GM19025 (cell line): Measurements from ENCODE around the gene PTPRD.

Experiments used
- ATAC-seq: cut with Tn5 transposase; IDR thresholded peaks from one replicate; pipeline ENCODE4 v1.9.1; 2021; ENCODE audit warnings: mild to moderate bottlenecking, low read depth, moderate library complexity; ENCODE audit not compliant: unreplicated experiment

Gene PTPRD

GRCh38 chr9:8860086-8860485 lies 1752.7 kb downstream of the PTPRD start:
- no peak for ATAC-seq

- ATAC-seq = no peak
Measured at GRCh38 chr9:8859416-8859815, 1753.4 kb downstream of the PTPRD start.

- no peak for ATAC-seq
Measured at GRCh38 chr9:8858596-8859161, 1754.1 kb downstream of the PTPRD start.

DNA sequence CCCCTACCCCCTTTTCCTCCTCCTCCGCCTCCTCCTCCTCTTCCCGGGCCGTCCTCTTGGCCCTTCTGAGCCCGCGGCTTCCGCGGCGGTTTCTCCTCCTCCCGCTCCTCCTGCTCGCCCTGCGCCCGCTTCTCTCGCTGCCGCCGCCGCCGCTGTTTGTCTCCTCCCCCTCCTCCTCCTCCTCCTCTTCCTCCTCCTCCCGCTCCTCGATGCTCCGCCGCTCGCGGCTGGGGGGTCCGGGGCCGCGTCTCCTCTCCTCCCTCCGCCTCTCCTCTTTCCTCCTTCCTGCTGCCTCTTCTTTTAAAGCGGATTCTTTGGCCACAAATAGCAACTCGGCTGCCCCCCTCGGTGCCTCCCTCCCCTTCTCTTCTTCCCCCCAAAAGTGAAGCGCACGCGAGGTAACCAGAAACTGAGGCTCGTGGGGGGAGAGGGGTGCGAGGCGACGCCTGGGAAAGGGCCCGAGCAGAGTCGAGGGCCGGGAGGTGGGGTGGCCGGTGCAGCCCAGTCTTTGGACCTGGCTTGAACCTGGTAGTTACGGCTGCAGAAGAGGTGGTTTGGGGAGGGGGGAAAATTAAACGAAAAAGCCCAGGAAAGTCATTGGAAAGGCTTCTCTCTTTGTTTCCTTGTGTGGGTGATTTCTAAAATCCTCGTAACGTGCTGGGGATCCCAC lies 1754.7 kb downstream of the PTPRD start:
- no peak for ATAC-seq

DNA sequence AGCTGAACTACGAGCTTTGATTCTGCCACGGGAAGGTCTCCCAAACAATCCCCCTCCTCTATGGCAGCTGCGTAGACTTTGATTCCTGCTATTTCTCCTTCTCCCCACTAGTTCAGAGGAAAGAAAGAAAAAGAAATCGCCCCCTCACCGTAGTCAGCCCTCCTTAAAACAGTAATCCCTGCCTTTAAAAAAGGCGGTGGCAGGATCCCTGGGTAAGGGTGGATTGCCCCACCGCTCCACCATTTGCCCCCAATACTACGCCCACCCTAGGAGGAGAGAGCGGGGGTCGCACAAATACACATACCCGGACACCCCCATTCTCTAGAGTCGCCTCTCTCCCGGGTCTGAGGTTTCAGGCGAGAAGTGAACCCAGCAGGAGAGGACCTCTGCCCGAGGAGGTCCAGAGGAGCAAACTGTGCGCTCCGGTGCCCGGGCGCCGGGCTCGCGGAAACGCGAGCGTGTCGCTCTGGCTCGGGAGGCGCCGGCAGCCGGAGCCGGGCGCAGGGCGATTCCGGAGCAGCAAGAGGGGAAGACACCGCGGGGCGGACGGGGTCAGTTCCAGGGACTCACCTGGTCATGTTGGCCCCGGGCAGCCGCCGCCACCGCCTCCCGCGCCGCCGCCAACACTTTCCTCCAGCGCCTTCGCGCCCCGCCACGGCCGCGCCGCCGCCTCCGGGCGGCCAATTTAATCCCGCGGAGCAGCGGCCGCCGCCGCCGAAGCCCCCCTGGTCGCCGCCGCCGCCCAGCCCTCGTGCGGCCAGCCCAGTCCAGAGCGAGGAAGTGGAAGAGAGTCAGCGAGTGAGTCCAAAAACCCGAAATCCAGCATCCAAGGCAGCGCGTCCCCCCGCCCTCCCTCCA lies 1755.5 kb downstream of the PTPRD start:
- ATAC-seq = no peak

DNA sequence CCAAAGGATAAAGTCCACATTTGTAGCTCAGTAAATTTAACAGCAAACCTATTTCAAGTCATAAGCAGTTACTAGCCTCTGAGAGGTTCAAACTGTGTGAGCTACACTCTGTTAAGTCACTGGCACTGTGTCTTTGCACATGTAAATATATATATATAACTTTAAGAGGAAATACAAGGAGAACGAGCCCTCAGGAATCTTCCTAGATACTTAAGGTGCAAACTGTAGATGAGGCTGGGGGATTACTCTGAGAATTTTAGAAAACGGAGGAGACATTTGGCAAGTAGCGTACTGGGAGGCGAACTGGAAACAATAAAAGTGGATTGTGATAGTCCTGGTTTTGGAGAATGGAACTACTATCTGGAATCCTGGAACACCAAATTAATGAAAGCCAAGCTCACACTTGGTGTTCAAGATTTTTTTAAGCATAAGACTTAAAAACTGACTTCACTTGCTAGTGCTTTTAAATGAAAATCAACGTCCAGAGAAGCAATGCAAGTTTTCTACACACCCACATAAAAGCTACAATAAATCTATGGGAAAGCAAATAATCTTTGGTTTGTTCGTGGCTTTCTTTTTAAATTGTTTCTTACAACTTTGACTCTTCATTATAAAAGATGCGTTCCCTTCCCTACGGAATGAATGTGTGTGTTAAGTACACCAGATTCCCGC lies 1756.3 kb downstream of the PTPRD start:
- no peak for ATAC-seq

DNA sequence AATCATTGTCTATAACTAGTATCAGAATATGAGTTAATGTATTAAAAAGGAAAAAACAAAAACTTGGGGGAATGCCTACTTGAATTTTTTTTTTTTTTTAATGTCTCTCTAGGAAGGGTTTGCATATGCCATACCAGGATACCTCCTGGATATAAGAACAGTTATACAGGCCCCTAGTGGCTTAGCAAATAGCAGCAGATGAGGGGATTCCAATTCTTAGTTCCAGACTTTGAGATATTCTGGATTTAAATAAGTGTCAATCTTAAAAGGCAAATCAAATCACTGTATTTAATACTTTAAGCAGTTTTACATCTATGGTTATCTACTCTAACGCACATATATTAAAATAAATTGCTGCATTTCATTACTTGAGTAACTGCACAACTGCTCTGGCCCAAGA lies 1757.8 kb downstream of the PTPRD start:
- no peak for ATAC-seq

DNA sequence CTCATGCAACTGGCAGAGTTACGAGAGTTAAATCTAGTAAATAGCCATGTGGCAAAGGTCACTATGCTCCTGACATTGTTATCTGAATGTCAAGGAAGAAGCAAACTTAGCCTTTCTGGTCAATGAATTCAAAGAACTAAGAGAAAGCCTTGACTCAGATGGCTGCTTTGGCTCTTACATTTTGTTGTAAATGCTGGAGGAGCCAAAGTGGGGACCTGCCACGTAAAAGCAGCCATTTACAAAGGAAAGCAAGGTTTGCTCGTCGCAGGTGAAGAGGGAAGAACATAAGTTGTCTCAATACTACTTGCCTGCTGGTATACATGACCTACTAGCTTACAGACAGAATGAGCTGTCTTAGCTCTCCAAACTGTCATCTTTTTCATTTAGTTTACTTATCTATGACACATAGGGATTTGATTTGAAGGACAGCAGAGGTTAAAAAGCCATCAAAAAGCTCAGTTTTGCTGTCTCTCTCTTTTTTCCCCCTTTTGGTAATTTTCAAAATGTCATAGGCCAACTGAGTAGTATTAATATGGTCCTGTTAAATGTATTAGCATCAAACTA lies 1760.4 kb downstream of the PTPRD start:
- ATAC-seq = no peak

- no peak for ATAC-seq
Measured at GRCh38 chr9:8850914-8851313, 1761.9 kb downstream of the PTPRD start.

DNA sequence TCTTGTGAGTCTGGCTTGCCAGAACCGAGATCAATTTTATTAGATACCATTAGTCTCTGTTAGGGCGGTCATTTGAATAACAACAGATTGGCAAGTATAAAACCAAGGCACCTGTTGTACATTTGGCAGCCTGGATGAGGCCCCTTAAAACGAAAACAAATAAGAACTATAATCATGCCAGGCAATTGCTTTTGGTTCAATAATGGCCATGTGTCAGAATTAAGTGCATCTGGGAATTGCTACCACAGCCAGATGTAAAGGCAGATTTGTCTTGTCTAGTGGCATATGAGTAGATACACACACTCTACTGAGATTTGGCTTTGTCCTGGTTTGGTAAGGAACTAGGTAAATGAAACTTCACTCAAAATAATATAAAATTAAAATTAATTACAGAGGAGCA lies 1767.0 kb downstream of the PTPRD start:
- no peak for ATAC-seq

GRCh38 chr9:8845376-8845775 lies 1767.4 kb downstream of the PTPRD start:
- no peak for ATAC-seq

DNA sequence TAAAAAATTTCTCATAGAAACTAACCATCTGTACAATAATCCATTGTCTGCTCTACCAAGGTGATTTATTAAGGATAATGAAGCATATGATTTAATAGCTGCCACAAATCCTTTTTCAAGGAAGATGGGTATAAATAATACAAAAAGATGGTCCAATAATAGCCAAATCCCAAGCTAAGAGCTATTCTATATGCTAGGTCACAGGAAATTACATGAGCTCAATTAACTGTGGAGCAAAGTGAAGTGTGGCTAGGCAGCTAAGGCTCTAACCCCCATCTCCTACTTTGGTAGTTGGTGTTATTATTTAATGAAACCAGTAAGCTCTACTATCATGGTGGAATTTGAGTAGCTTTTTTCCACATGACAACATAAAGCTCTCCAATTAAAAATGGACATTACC lies 1768.3 kb downstream of the PTPRD start:
- no peak for ATAC-seq

GRCh38 chr9:8842402-8843193 lies 1770.2 kb downstream of the PTPRD start:
- ATAC-seq = no peak

DNA sequence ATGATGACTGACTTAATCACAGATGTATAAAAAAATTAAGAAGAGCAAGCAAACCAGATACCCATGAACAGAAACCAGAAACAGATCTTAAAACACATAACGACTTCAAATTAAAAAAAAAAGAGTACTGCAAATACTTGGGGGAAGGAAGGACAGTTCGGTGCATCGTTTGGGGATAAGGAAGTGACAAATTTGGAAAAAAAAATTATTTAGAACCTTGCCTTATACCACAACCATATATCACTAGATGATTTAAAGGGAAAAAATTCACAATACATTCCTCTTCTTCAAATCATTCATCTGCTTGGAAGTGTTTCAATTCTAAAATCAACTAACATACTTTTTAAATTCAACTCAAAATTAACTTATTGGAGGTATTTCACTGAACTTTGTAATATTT lies 1774.7 kb downstream of the PTPRD start:
- no peak for ATAC-seq

DNA sequence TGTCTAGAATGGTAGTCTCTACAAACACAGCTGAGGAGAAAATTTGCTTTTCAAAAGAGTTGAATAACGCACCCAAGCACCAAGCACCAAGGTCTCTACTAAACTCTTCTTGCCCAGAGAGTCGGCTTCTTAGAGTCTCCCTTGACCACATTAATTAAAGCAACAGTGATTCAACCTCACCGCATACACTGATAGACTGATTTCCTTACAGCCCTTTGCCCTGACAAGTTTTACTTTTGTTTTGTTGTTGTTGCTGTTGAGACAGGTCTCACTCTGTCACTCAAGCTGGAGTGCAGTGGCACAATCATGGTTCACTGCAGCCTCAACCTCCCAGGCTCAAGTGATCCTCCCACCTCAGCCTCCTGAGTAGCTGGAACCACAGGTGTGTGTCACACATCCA lies 1777.5 kb downstream of the PTPRD start:
- no peak for ATAC-seq

DNA sequence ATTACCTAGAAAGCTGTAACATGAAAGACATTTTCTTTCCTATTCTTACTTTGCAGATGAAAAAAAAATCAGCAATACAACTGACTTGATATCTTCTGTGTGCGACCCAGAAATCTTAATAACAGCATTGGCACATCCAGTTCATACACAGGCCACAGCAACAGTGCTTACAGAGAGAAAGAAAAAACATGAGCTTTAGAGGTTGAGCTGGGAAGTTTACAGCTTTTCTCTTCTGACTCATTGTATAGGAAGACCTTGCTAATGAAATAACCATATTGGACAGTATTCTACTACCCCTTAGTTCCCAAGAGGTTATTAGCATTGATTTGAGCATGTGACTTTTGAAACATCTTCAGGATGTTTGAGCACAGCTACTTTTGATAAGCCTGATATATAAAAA lies 1779.8 kb downstream of the PTPRD start:
- ATAC-seq = no peak

GRCh38 chr9:8832386-8832785 lies 1780.4 kb downstream of the PTPRD start:
- no peak for ATAC-seq

DNA sequence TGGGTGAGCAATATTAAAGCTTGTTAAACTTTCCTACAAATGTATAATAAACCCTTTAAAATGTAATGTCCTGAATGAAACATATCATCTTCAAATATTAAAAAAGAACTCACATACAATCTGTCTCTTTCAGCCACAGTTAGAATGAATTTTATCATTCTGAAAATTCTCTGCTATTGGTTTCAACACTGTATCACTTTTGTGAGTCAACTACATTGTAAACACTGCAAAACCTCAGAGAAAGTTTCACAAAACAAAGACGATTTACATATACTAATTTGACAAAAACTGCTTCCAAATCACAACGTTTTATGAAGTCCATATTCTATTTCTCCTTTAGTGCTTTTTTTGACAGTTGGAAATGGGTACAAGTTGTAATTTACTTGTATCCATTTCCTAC lies 1781.2 kb downstream of the PTPRD start:
- no peak for ATAC-seq

DNA sequence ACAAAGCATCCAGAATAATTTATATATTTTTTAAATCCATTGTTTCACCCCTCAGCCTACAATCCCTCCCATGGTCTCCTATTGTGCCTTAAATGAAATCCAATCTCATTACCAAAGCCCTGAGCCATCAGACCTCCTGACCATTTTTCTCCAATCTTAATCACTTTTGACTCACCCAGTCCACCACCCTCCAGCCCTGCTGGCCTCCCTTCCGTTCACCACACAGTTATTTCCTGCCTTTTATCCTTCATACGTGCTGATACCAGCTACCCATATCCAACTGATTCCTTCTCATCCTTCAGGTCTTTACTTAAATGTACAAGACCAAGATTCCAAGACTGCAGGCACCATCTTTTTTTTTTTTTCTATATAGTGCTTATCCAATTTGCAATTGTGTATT lies 1786.5 kb downstream of the PTPRD start:
- no peak for ATAC-seq

GRCh38 chr9:8825585-8826147 lies 1787.1 kb downstream of the PTPRD start:
- ATAC-seq = no peak
